GM19468 (cell line): Measurements from ENCODE around the gene INO80.

ENCODE experiments used
- ATAC-seq: cut with Tn5 transposase; IDR thresholded peaks from one replicate; pipeline ENCODE4 v1.9.1; 2021; ENCODE audit warnings: mild to moderate bottlenecking, moderate library complexity, moderate number of reproducible peaks; ENCODE audit not compliant: unreplicated experiment; ENCODE audit errors: extremely low read depth

The INO80 gene

GRCh38 chr15:41048852-41049251 lies 67.2 kb downstream of the INO80 start:
- ATAC-seq, result no peak

- no peak for ATAC-seq
Measured at GRCh38 chr15:41048397-41048796, 67.7 kb downstream of the INO80 start.

- ATAC-seq, result no peak
Measured at GRCh38 chr15:41047474-41047873, 68.6 kb downstream of the INO80 start.

DNA sequence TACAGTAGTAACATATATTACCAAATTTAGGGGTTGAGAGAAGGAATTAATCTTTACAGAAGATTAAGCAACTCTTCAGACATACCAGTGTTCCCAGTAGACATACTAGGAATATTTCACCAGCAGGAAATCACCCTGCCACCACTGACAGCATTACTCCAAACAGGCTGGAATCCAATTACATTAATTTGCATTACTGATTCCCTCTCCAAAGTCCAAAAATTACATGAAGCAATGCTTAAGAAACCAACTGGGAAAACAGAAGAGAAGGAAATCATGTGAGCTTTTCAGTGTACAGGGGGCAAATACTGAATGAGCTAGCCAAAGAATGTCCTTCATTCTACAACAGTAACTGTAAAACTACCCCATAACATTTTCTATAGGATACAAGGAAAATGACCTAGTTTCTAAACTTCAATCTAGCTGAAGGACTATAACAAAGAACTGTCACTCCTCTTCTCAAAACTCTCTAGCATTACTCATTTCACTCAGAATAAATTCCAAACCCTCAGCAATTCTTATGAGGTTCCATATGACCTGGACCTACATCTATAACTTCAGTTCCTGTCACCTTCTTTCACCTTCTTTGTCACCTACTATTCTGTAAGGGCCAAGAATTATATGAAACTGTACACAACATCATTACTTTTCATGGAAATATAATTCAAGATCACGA lies 72.7 kb downstream of the INO80 start:
- ATAC-seq, result no peak

DNA sequence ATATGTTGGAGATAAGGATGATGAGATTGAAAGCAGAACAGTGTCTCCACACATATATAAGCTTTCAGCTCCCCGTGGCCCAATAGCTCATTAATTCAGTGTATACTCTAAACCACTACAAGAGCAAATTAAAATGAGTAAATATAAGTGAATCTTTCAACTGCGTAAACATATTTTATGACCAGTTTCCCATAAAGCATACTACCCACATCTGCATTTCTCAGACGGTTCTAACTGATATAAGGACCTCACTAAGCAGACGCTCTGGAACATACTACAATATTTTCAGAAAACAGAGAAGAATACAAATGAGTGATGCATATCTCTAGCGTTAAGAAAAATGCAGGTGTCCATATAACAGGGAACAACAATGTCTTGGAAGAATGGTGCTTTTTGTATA lies 73.2 kb downstream of the INO80 start:
- ATAC-seq, result no peak

GRCh38 chr15:41039121-41039520 lies 77.0 kb downstream of the INO80 start:
- ATAC-seq, result no peak

DNA sequence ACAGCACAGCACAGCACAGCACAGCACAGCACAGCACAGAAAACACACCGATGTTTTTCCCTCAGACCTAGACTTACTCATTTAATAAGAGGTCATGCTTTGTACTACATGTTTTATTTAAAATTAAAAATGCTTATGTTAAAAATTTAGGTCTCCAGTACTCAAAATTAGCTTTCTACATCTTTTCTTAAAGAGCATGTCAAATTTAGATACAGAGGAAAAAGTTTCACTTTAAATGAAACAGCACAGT lies 84.1 kb downstream of the INO80 start:
- ATAC-seq, result no peak

DNA sequence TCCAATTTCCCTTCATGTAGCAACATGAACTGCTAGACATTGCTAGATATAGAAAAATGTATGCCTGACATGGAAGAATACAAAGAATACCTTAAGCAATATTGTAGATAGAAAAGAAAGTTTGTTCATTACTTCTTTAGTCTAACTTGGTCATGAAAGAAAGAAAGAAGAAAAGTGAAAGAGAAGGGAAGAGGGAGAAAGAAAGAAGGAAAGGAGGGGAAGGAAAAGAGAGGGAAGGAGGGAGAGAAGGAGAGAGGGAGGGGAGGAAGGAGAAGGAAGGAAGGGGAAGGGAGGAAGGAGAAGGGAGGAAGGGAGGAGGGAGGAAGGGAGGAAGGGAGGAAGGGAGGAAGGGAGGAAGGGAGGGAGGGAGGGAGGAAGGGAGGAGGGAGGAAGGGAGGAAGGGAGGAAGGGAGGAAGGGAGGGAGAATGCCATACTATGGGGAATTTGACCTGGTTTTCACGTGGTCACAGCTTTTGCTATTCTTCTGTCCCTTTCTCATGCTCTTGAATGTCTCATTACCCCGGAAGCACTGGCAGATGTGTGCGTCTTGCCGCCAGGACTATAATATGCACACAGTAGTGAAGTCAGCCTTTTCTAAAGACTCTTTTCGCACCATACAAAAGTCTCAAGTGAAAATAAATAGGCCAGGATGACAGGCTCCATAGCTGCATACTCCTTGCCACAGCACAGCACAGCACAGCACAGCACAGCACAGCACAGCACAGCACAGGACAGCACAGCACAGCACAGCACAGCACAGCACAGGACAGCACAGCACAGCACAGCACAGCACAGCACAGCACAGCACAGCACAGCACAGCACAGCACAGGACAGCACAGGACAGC lies 84.6 kb downstream of the INO80 start:
- no peak for ATAC-seq

DNA sequence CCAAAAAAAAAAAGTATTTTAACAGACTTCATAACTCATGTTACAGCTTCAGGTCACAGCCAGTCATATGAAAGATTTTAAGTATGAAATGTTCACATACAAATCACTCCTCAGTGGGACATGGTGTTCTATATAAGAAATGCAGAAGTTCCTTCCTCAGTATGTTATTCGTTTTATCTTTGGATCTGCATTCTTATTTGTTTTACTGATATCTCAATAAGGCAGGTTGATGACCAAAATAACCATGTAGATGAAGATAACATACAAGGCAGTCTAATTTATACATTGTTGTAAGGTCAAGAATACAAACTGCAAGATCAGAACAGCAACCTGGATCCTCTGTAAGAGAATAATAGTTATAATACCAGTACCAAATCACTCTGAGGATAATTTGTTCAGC lies 87.2 kb downstream of the INO80 start:
- no peak for ATAC-seq

- ATAC-seq, result no peak
Measured at GRCh38 chr15:41025393-41025792, 90.7 kb downstream of the INO80 start.

DNA sequence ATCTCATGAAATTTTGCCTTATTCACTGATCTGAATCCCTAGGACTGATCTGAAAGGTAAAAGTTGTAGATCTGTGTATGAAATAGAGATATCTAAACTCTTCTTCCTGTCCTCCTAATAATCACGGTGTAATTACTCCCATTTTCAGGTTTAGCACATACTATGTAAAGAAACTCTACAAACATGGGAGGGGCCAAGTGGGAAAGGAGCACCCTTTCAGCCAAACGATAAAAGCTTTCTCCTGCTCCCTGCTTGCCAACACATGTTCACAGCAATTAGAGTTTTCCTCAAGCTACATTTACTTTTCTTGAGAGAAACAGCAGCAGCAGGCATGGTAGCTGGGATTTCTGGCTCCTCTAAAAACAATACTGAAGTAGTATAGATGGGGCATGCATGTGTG lies 91.2 kb downstream of the INO80 start:
- no peak for ATAC-seq

DNA sequence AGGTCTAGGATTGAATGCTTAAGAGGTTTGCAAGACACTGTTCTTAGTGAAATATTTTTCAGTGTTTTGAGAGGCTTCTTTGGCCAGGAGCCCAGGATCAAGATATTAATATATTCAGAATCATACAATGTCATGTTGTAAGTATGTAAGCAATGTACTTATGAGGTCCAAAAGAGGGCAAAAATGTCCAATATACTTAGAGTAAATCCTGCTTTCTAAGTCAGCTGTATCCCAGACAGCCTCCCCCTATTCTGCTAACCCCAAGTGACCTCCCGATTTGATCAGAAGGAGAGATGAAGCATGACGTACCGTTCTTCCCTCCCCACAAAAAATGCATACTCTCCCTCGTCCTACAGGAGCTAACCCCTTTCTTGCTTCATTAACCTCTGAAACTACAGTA lies 91.9 kb downstream of the INO80 start:
- no peak for ATAC-seq

GRCh38 chr15:41022487-41023090 lies 93.5 kb downstream of the INO80 start:
- no peak for ATAC-seq

DNA sequence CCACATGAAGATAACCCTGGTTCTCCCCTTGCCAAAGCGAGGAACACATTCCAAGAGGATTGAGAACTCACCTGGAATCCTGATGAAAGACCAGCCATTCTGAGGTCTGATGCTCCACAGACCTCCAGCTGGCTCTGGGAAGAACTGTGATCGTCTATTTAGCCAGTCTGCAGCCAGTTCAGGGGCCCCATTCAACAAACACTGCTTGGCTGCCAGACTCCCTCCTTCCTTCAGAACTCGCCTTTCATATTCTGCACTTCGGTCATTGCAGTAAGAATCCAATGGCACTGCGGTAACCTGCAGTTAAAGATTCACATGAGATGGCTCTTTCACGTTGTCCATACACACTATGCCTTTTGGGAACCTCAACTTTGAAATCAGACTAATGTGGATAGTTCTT lies 95.3 kb downstream of the INO80 start:
- ATAC-seq, result no peak

- ATAC-seq, result no peak
Measured at GRCh38 chr15:41020311-41020710, 95.8 kb downstream of the INO80 start.

DNA sequence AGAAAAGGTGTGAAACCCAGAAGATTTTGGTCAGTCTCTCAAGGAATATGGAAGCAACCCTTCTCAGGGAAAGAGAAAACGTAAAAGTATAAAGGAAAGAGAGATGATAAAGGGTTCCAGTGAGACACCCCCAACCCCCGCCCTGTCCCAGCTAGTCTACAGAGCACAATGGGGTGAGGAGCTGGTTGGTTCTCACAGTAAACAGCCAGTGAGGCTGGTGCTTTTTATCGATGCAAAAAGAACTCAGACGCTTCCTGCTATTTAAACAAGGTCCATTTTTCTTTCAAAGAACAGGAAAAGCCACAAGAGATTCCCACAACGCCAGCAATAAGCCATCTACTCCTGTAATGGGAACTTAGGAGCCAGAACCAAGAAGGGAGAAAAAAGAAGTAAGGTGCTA lies 96.9 kb downstream of the INO80 start:
- no peak for ATAC-seq

GRCh38 chr15:41018534-41018933 lies 97.5 kb downstream of the INO80 start:
- no peak for ATAC-seq

- ATAC-seq, result no peak
Measured at GRCh38 chr15:41017066-41017735, 98.9 kb downstream of the INO80 start.

DNA sequence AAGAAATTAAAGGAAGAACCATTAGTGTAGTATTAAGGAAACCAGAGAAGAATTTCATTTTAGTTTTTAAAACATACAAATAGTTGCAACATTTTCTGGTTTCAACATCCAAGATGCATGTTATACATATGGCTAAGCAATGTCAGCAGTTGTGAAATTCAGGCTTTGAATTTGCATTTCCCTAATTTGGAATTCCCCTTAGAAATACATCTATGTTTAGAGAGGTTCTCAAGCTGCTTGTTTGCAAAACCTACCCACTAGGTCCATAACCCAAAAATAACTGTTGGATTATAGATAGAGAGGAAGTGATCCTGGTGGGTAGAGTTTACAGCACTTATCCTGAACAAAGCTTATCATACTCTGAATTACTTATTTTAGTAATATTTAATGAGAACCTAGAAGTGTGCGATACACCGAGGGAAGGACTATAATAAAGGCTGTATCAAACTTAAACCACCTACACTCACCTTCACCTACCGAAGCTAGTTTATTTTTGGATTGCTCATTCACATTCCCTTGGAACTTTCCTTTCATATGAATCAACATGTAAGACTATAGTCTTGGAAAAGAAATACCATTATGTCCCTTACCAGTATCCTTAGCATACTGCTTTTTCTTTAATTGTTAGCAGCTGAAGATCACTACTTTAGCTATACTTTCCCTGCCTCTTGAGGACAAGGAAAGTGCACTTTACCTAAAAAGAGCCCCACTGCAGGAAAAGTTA lies 102.2 kb downstream of the INO80 start:
- no peak for ATAC-seq

DNA sequence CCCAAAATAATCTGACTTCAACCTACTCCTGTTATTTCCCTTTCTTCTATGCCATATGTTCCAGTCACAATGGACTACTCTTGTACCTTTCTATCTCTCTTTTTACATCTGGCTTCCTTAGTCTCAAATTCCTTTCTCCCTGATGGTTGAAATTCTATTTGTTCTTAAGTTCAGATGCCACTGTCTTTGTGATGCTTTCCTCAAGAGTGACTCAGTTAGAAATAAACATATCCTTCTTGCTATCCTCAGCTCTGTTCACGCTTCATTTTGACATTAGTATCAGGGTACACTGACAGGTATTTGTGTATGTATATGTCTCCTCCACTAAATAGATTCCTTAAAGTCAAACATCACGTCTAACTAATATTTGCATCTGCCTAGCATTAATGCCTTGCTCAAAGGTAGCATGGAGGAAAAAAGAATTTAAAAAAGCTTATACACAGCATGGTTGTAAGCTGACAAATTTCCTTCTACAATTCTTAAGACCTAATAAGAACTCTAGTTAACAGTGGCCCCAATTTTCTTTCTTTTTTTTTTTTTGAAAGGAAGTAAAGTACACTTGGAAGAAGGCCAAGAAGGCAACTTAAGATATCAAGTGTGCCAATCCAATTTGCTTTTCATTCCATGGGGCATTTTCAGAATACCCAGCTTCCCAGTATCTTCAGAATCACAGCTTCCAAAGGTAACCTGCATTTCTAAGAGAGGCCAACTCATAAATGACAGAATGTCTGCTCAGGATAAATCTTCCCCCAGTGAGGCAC lies 104.8 kb downstream of the INO80 start:
- ATAC-seq, result no peak
